HG03196 (cell line): Measurements from ENCODE around the gene HOXD3.

Source experiments
- ATAC-seq: cut with Tn5 transposase; IDR thresholded peaks from one replicate; pipeline ENCODE4 v1.9.1; 2021; ENCODE audit not compliant: unreplicated experiment

HOXD3 gene

GRCh38 chr2:176161825-176162626, 4.9 kb downstream of the HOXD3 start:
- ATAC-seq, result no peak

DNA sequence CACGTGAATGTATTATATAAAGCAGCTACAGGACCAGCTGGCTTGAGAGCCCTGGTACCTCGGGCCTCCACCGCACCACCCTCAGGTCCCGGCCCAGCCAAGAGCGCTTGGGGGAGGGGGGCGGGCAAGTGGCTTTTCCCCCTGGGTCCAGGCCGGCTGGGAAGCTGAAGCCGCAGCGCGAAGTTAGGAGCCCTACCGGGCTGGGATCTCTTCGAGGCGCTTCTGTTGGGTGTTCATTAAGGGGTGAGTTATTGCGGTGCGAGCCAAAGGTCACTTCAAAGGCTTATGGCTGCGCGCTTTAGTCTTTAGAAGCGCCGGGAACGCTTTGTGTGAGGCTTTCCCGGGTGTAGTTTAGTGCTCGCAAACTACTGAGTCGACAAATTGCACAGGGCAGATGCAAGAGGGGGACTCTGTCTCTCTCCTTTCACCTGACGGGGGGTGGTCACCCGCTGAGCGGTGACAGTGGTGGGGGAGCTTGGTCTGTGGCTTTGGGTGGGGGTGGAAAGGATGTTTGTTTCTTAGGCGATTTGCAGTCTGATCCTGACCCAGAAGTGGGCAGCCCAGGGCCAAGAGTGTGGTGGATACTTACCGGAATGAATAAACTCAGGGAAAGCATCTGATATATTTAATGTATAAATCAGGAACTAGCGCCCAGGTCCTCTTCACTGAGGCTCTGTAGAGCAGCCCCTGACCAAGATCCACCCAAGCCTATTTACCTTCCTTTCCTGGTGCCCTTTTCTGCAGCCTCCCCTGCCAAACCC, 6.0 kb downstream of the HOXD3 start:
- ATAC-seq, result no peak

- no peak for ATAC-seq
Measured at GRCh38 chr2:176163672-176164056, 6.6 kb downstream of the HOXD3 start.

DNA sequence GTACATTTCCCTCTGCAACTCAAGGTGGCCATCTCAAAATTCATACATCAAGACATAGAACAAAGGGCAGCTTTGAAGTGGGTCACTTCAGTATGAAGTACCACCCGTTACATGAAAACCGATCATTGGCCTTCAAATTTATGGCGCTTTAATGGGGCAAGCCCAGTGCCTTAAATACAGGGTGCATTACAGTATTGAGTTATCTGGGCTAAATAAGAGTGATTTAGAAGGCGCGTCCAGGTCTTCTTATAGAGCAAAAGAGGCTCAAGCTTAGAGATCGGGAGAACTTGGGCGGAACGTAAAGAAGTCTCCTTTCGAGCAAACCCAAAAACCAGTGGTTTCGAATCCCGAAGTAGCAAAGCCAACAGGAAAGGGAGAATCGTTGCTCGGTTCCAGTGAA, 7.1 kb downstream of the HOXD3 start:
- ATAC-seq, result no peak

DNA sequence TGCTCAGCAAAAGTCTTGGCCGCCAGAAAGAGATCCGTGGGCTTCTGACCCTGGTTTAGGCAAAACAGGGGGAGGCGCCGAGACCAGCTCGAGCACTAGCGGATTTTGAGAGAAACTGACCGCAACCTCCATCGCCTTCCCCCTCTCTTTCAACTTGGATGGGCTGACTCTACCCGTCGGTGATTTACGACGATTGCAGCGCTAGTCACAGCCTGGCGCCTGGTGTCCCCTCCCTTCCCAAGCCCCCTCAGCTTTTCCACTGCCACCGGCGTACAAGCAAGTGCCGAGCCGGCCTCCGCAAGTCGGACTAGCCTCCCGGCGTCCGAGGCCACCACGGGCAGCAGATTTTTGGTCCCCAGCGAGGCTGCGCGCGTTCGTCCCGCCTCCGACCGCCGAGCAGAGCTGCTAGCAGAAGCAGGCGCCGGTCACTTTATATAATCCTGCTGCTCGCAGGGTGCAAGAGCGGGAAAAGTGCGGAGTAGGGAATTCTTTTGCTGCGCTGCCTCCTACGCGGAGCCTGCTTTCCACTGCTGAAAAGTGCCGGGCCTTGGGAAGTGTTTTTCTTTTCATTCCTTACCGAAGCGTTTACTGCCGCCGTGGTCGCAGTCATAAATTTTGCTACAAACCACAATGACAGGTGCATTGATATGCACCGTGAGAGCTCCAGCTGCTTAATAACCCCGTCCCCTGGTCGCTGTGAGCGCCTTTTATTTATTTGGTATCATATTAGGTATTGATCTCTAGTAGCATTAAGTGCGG, 7.7 kb downstream of the HOXD3 start:
- no peak for ATAC-seq

GRCh38 chr2:176165370-176166050, 8.4 kb downstream of the HOXD3 start:
- ATAC-seq, result no peak

DNA sequence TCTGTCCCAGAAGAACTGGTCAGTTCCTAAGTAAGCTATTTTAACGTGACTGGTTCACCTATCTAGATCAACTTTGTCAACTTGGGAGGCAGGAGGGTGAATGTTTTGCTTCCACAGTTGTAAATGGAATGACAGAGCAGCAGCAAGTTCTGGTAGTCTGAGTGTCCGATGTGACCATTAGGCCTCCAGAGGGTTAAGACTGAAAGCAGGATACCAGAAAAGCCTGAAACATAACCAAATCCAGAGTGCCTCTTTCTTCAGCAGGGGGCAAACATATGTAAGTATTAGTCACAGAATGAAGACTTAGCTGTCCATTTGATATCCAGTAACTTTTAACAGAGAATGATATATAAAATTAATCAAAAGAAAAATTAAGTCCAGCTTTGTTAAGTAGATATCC, 9.2 kb downstream of the HOXD3 start:
- ATAC-seq, result no peak

- no peak for ATAC-seq
Measured at GRCh38 chr2:176167398-176167797, 10.3 kb downstream of the HOXD3 start.

- no peak for ATAC-seq
Measured at GRCh38 chr2:176169181-176169580, 12.1 kb downstream of the HOXD3 start.

- ATAC-seq, result no peak
Measured at GRCh38 chr2:176169711-176170110, 12.6 kb downstream of the HOXD3 start.

DNA sequence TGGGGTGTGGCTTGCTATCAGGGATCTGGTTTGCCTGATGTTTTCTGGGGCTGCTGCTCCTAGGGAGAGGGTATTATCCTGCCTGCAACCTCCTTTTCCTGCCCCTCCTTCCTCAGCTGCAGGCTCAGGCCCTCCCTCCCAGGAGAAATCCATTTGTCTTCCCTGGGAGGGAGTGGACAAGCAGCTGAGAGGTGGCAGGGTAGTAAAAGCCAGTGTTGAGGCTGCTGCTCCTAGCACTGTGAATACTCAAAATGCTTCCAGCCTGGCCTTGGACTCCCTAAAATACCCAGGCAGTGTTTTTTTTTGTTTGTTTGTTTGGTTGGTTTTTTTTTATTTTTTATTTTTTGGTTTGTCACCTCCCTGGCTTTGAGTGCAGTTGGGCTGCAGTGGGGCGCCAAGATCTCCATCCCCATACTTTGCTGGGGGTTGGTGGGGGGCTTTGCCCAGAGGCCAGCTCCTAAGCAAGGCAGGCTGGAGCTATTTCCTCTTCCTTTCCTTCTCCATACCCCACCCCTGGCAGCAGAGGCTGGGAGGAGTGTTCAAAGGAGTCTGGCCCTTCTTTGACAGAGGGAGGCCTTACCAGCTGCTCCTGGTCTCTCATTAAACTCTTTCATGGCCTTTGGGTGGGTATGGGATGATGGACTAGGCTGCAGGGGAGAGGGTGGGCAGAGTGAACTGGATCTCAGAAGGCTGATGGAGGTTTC, 13.6 kb downstream of the HOXD3 start:
- no peak for ATAC-seq

DNA sequence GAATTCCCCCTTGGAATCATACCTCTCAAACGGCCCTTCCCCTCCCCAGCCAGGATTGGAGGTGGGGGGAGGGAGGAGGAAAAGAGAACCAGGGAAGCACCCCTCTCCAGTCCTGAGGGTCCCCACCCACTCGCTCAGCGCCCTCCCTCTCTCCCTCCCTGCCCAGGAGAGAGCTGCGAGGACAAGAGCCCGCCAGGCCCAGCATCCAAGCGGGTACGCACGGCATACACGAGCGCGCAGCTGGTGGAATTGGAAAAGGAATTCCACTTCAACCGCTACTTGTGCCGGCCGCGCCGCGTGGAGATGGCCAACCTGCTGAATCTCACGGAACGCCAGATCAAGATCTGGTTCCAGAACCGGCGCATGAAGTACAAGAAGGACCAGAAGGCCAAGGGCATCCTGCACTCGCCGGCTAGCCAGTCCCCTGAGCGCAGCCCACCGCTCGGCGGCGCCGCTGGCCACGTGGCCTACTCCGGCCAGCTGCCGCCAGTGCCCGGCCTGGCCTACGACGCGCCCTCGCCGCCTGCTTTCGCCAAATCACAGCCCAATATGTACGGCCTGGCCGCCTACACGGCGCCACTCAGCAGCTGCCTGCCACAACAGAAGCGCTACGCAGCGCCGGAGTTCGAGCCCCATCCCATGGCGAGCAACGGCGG, 14.4 kb downstream of the HOXD3 start:
- ATAC-seq, result no peak

DNA sequence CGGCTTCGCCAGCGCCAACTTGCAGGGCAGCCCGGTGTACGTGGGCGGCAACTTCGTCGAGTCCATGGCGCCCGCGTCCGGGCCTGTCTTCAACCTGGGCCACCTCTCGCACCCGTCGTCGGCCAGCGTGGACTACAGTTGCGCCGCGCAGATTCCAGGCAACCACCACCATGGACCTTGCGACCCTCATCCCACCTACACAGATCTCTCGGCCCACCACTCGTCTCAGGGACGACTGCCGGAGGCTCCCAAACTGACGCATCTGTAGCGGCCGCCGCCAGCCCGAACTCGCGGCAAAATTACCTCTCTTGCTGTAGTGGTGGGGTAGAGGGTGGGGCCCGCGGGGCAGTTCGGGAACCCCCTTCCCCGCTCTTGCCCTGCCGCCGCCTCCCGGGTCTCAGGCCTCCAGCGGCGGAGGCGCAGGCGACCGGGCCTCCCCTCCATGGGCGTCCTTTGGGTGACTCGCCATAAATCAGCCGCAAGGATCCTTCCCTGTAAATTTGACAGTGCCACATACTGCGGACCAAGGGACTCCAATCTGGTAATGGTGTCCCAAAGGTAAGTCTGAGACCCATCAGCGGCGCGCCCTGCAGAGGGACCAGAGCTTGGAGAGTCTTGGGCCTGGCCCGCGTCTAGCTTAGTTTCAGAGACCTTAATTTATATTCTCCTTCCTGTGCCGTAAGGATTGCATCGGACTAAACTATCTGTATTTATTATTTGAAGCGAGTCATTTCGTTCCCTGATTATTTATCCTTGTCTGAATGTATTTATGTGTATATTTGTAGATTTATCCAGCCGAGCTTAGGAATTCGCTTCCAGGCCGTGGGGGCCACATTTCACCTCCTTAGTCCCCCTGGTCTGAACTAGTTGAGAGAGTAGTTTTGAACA, 15.1 kb downstream of the HOXD3 start:
- ATAC-seq, result no peak

DNA sequence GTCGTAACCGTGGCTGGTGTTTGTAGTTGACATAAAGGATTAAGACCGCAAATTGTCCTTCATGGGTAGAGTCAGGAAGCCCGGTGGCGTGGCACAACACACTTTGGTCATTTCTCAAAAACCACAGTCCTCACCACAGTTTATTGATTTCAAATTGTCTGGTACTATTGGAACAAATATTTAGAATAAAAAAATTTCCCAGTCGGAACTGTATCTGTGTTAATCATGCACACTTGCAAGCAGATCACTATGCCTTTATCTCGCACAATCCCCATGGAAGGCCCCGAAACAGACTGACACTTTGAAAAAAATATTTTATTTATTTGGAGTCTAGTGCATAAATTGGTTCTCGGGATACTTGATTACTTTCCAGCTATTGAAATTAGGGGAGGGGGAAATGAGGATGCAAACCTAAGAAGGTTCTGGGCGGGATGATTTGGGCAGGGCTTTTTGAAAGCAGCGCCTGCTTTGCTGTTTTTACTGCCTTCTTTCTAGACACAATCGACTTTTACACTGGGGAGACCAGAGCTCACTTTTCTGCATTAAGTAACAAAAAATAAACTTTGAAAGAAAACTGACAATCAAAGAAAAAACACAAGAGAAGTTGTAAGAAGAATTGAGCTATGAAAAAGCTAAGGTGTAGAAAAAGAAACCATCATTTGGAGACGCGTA, 15.9 kb downstream of the HOXD3 start:
- no peak for ATAC-seq

DNA sequence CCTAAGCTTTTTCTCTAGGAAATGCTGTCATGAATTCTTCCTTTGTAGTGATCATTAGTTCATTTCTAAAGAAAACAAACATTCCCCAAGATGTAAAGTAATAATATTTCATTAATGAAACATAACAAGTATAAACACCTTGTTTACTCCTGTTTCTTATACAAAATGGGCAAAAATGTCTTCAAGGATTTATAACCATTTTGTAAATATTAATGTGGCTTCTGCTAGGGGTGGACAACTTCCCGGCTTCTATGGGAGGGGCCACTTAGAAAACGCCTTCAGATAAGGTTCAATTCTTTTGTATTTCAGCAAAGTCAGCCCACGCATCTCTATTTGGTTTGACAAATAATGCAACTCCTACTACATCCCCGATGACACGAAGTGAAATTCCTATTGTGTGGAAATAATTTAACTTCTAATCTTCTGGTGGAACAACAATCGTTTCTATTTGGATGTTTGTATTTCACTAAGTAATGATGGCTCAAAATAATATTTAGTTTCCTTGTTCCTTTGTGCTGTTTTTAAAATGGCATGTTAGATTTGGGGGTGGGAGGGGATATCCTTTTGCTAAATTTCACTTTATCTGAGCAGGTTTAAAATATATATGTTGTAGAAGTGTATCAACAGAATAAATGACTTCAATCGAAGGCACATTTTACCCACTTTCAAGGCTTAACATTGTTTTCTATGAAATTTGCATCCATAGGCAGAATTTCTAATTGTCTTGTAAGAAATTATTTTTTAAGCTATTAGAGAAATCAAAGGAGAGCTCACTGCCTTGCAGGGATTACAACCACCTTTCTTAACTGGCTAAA, 16.7 kb downstream of the HOXD3 start:
- no peak for ATAC-seq

DNA sequence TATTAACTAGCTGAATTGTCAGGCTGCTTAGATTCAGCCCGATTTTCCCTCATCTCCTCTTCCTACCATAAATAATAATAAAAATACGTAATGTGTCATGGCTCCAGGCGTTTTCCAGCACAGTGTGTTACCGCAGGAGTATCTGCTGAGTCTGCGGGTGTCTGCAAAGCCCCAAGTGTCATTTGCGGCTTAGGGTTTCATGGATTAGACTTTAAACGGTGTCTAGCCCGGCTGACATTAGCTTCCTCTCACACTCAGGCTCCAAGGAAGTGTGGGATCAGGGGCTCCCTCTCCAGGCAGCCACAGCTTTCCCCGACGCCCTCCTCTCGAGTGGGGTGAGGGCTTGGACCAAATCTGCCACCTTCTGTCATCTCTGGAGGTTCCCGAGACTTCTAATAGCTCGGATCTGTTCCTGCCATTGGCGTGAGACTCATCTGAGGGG, 17.3 kb downstream of the HOXD3 start:
- ATAC-seq, result no peak

DNA sequence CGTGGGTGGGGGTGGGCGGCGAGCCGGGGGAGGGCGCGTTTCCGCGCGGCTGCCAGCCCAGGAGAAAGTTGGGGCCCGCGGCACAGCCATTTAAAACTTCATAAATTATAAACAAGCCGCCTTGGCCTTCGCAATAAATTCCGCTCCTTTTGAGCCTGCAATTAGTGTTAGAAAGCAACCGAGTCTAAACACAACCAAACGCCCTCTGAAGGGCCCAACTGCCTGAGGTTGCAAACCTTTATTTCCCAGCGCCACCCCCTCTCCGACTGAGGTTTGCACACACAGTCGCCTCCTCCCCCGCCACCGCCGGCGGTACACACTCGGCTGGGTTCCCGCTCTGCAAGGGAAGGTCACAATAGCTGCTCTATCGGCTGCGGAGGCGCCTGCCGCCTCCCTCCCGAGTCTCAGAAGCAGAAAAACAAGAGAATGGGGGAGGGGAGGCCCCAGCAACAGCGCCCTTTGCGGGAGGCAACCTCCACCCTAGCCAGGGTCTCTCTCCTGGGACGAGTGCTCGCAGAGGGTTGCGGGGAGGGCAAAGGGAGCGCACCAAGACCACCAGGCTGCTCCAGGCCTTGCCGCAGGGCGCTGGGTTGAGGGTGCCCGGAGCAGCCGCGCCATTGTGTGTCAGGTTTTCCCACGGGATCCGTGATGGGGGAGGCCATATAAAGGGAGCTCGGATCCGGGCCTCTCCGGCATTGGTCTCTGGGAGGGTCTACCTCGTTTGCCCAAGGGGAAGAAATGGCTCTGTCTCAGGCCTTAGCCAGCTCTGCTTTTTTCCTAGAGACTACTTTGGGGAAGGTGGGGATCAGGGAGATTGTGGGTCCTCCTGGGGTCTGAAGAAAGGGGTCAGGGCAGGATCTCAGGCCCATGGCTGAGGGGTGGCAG, 18.0 kb downstream of the HOXD3 start:
- no peak for ATAC-seq
